Astrocyte of the cerebellum (primary cell): Measurements from ENCODE around the gene CTNNA2.

Source experiments
- DNase-seq: peaks from one replicate; pipeline ENCODE4 v3.0.0-alpha.2; 2011; ENCODE audit warnings: low read depth
- H3K4me3 ChIP-seq: 2 replicates; pipeline ENCODE4 v1.5.1; 2011; ENCODE audit warnings: mild to moderate bottlenecking, low read depth, low read length, moderate library complexity
- CTCF ChIP-seq: IDR thresholded peaks from 2 replicates; pipeline ENCODE4 v1.5.1; 2012; ENCODE audit warnings: low read length, low read depth, moderate library complexity, mild to moderate bottlenecking; ENCODE audit errors: missing control alignments
- in situ Hi-C: cut with HindIII; loops from 2 replicates; pipeline ENCODE4 v1.10.0; 2017; ENCODE audit warnings: low sequenced_read_pairs

CTNNA2 gene

GRCh38 chr2:80058562-80058961 lies 545.7 kb downstream of the CTNNA2 start:
- no peak for TF ChIP-seq CTCF
- no peak overlapping the region for H3K4me3 ChIP-seq
- DNase-seq: peak; percentile 68
- in situ Hi-C loops: no loop called here

GRCh38 chr2:80059447-80059846 lies 546.6 kb downstream of the CTNNA2 start:
- no peak for TF ChIP-seq CTCF
- in situ Hi-C loops: no loop called here
- no peak for DNase-seq
- no peak overlapping the region for H3K4me3 ChIP-seq

GRCh38 chr2:80061881-80062280 lies 549.0 kb downstream of the CTNNA2 start:
- no peak overlapping the region for H3K4me3 ChIP-seq
- no peak for DNase-seq
- no peak for TF ChIP-seq CTCF
- in situ Hi-C loops: no loop called here

- in situ Hi-C loops: no loop called here
Measured at GRCh38 chr2:80062298-80062697, 549.4 kb downstream of the CTNNA2 start.

GRCh38 chr2:80068038-80068731 lies 555.3 kb downstream of the CTNNA2 start:
- no peak for TF ChIP-seq CTCF
- H3K4me3 ChIP-seq: no peak overlapping the region
- in situ Hi-C loops: no loop called here
- DNase-seq: peak; percentile 18

More at GRCh38 chr2:80062298-80062697, 549.4 kb downstream of the CTNNA2 start:
- H3K4me3 ChIP-seq: no peak overlapping the region
- no peak for DNase-seq
- no peak for TF ChIP-seq CTCF

- no peak for DNase-seq
- no peak overlapping the region for H3K4me3 ChIP-seq
- in situ Hi-C loops: no loop called here
- TF ChIP-seq CTCF: no peak
Measured at GRCh38 chr2:80070587-80070986, 557.7 kb downstream of the CTNNA2 start.

GRCh38 chr2:80071941-80072340 lies 559.1 kb downstream of the CTNNA2 start:
- in situ Hi-C loops: no loop called here
- TF ChIP-seq CTCF: no peak

More at GRCh38 chr2:80071941-80072340, 559.1 kb downstream of the CTNNA2 start:
- no peak overlapping the region for H3K4me3 ChIP-seq
- no peak for DNase-seq
